HepG2 (cell line): ENCODE measurements around the gene CYTH1. TPM values are rescaled to one million over a fixed set of nuclear protein-coding genes. Genes with fewer than 3 reads are reported as not detected.

Experiments used
- AHR ChIP-seq: IDR thresholded peaks from 2 replicates; pipeline ENCODE4 v1.6.1; 2018; ENCODE audit warnings: missing genetic modification reagents, missing compliant biosample characterization
- CAMTA2 ChIP-seq: sonication (generic); formaldehyde crosslinking; IDR thresholded peaks from 2 replicates; pipeline ENCODE4 v1.4.0; 2020; ENCODE audit warnings: mild to moderate bottlenecking, missing genetic modification reagents, borderline replicate concordance
- CBFB ChIP-seq: sonication (generic); formaldehyde crosslinking; IDR thresholded peaks from 2 replicates; pipeline ENCODE4 v1.4.0; 2020; ENCODE audit warnings: missing genetic modification reagents
- CBX5 ChIP-seq: sonication (generic); formaldehyde crosslinking; IDR thresholded peaks from 2 replicates; pipeline ENCODE4 v1.4.0; 2020; ENCODE audit warnings: missing genetic modification reagents, borderline replicate concordance
- DR1 ChIP-seq: sonication (generic); formaldehyde crosslinking; IDR thresholded peaks from 2 replicates; pipeline ENCODE4 v1.8.0; 2021; ENCODE audit warnings: mild to moderate bottlenecking, missing genetic modification reagents, inconsistent platforms
- ETV5 ChIP-seq: IDR thresholded peaks from 2 replicates; pipeline ENCODE4 v1.6.1; 2018; ENCODE audit warnings: missing biosample characterization, missing genetic modification reagents, inconsistent platforms, borderline replicate concordance
- FLYWCH1 ChIP-seq: sonication (generic); formaldehyde crosslinking; IDR thresholded peaks from 2 replicates; pipeline ENCODE4 v1.8.1; 2023; ENCODE audit warnings: mild to moderate bottlenecking, missing genetic modification reagents
- HOXD1 ChIP-seq: sonication (generic); formaldehyde crosslinking; IDR thresholded peaks from 2 replicates; pipeline ENCODE4 v1.5.0; 2020; ENCODE audit warnings: missing genetic modification reagents
- KDM2A ChIP-seq: sonication (generic); formaldehyde crosslinking; IDR thresholded peaks from 2 replicates; pipeline ENCODE4 v1.4.0; 2020; ENCODE audit warnings: low read depth, missing genetic modification reagents, borderline replicate concordance
- LRRFIP1 ChIP-seq: sonication (generic); formaldehyde crosslinking; conservative IDR thresholded peaks from 2 replicates; pipeline ENCODE4 v1.4.0; 2020; ENCODE audit warnings: missing genetic modification reagents
- MAFF ChIP-seq: IDR thresholded peaks from 2 replicates; pipeline ENCODE4 v1.6.1; 2011; ENCODE audit warnings: low read depth, low read length, improper control_type of control experiment
- MYC ChIP-seq: sonication (generic); formaldehyde crosslinking; IDR thresholded peaks from 2 replicates; pipeline ENCODE4 v1.9.0; 2021; ENCODE audit warnings: missing genetic modification reagents, borderline replicate concordance
- PAF1 ChIP-seq: IDR thresholded peaks from 2 replicates; pipeline ENCODE4 v1.6.1; 2016; ENCODE audit warnings: missing genetic modification reagents, missing compliant biosample characterization
- SNAPC2 ChIP-seq: sonication (generic); formaldehyde crosslinking; IDR thresholded peaks from 2 replicates; pipeline ENCODE4 v1.8.1; 2022; ENCODE audit warnings: mild to moderate bottlenecking, missing genetic modification reagents
- SRSF9 ChIP-seq: fragments of 200-400 bp; formaldehyde crosslinking; IDR thresholded peaks from 2 replicates; pipeline ENCODE4 v1.6.1; 2018; ENCODE audit warnings: borderline replicate concordance, mild to moderate bottlenecking, low read depth, low read length; ENCODE audit not compliant: insufficient read depth, poor library complexity, severe bottlenecking
- SYNCRIP ChIP-seq: fragments of 200-400 bp; formaldehyde crosslinking; IDR thresholded peaks from 2 replicates; pipeline ENCODE4 v1.6.1; 2018; ENCODE audit warnings: mild to moderate bottlenecking, low read depth, low read length; ENCODE audit not compliant: insufficient read depth
- XRCC5 ChIP-seq: fragments of 200-400 bp; formaldehyde crosslinking; optimal IDR thresholded peaks from 2 replicates; pipeline ENCODE3; 2017; ENCODE audit warnings: mild to moderate bottlenecking, low read length
- ZBTB34 ChIP-seq: sonication (generic); formaldehyde crosslinking; IDR thresholded peaks from 2 replicates; pipeline ENCODE4 v1.8.0; 2022; ENCODE audit warnings: mild to moderate bottlenecking, missing genetic modification reagents
- ZFP62 ChIP-seq: sonication (generic); formaldehyde crosslinking; IDR thresholded peaks from 2 replicates; pipeline ENCODE4 v1.4.0; 2020; ENCODE audit warnings: missing genetic modification reagents
- ZNF160 ChIP-seq: sonication (generic); formaldehyde crosslinking; IDR thresholded peaks from 2 replicates; pipeline ENCODE4 v1.8.0; 2022; ENCODE audit warnings: mild to moderate bottlenecking, inconsistent platforms, missing genetic modification reagents
- ZNF335 ChIP-seq: sonication (generic); formaldehyde crosslinking; IDR thresholded peaks from 2 replicates; pipeline ENCODE4 v1.4.0; 2020; ENCODE audit warnings: missing genetic modification reagents
- ZNF547 ChIP-seq: sonication (generic); formaldehyde crosslinking; IDR thresholded peaks from 2 replicates; pipeline ENCODE4 v1.5.1; 2020; ENCODE audit warnings: mild to moderate bottlenecking, missing genetic modification reagents
- ZNF576 ChIP-seq: sonication (generic); formaldehyde crosslinking; IDR thresholded peaks from 2 replicates; pipeline ENCODE4 v1.4.0; 2020; ENCODE audit warnings: mild to moderate bottlenecking, missing genetic modification reagents
- ZNF619 ChIP-seq: sonication (generic); formaldehyde crosslinking; IDR thresholded peaks from 2 replicates; pipeline ENCODE4 v1.4.0; 2020; ENCODE audit warnings: mild to moderate bottlenecking, missing genetic modification reagents
- ZNF800 ChIP-seq: sonication (generic); formaldehyde crosslinking; IDR thresholded peaks from 2 replicates; pipeline ENCODE4 v1.4.0; 2020; ENCODE audit warnings: missing genetic modification reagents
- ZNF850 ChIP-seq: sonication (generic); formaldehyde crosslinking; conservative IDR thresholded peaks from 2 replicates; pipeline ENCODE4 v1.9.0; 2021; ENCODE audit warnings: mild to moderate bottlenecking, missing genetic modification reagents
- polyA plus RNA-seq, 8 experiments: library from polyadenylated mRNA; depleted of rRNA in 3 of 8; stranded (reverse) in 7 of 8; unstranded in 1 of 8; fragments of >200 nt; fragmentation: Illumina TruSeq in 4 of 8; extraction: Trizol in 4 of 8; gene quantifications; 2 replicates each; pipeline versions ENCODE4 v1.2.1 to v1.2.3, GENCODE V29; 2011 to 2016; ENCODE audit warnings: low read depth in 4 of 8, missing spikeins in 1 of 8, mixed read lengths in 1 of 8; ENCODE audit not compliant: insufficient read depth in 1 of 8
- total RNA-seq, 5 experiments: library from RNA; depleted of rRNA; stranded (reverse); fragments of >200 nt; fragmentation: Illumina TruSeq; extraction: Trizol; gene quantifications; 2 replicates each; pipeline ENCODE4 v1.2.3, GENCODE V29; 2016; ENCODE audit warnings: low read depth in 1 of 5

The CYTH1 gene
- total and polyA plus RNA-seq, 2 of the 13 experiments (the other 11 are each of a cell fraction or from before 2014, with no cell fraction given): 20.1 to 48.9 TPM

GRCh38 chr17:78650093-78650715, 131.9 kb downstream of the CYTH1 start (continued):
- TF ChIP-seq ZNF335 (CRISPR knock-in tag): peak; percentile 75; the same call in 1 of the 2 replicates
- TF ChIP-seq ETV5 (CRISPR knock-in tag): peak; percentile 91
- TF ChIP-seq ZNF850 (CRISPR knock-in tag): no peak
- peak; percentile 92 for TF ChIP-seq CBFB (CRISPR knock-in tag)
- peak; percentile 98 for TF ChIP-seq HOXD1
- no peak for TF ChIP-seq CAMTA2
- no peak for TF ChIP-seq ZNF547 (CRISPR knock-in tag)
- TF ChIP-seq MAFF: no peak
- peak; percentile 72 for TF ChIP-seq ZNF160
- no peak for TF ChIP-seq DR1
- peak; percentile 61; the same call in 1 of the 2 replicates for TF ChIP-seq ZNF619 (CRISPR knock-in tag)
- TF ChIP-seq SNAPC2 (CRISPR knock-in tag): peak; percentile 93; the same call in 1 of the 2 replicates
- TF ChIP-seq CBX5: peak; percentile 93; the same call in 1 of the 2 replicates
- peak; percentile 85 for TF ChIP-seq KDM2A (CRISPR knock-in tag)
- TF ChIP-seq XRCC5: peak; percentile 70
- TF ChIP-seq ZNF576 (CRISPR knock-in tag): no peak
- no peak for TF ChIP-seq LRRFIP1 (CRISPR knock-in tag)
- TF ChIP-seq ZFP62: no peak
- TF ChIP-seq ZNF800 (CRISPR knock-in tag): no peak
- TF ChIP-seq SRSF9: no peak
- peak; percentile 62; the same call in 1 of the 2 replicates for TF ChIP-seq MYC (CRISPR knock-in tag)
- TF ChIP-seq ZBTB34 (CRISPR knock-in tag): peak; percentile 58; the same call in 1 of the 2 replicates
- TF ChIP-seq SYNCRIP: no peak
- TF ChIP-seq AHR: peak; percentile 91
- TF ChIP-seq FLYWCH1 (CRISPR knock-in tag): no peak
- TF ChIP-seq PAF1 (CRISPR knock-in tag): no peak
